Measurements from ENCODE around the gene ATXN10.

The ATXN10 gene

GRCh38 chr22:45888221-45889092 lies 216.8 kb downstream of the ATXN10 start:
- Histone ChIP-seq H3K9ac (ENCODE audit: low read length) (no peak overlapping the region), H4K91ac (ENCODE audit: low read length) (no peak overlapping the region), H3K27me3 (ENCODE audit: control insufficient read depth in 1 of 2, insufficient read depth in 1 of 2, low read length in 2 of 2) (peaks cover 0 to 76% of the 10 kb centered on the region in 2 experiments), H4K8ac (ENCODE audit: low read length) (no peak overlapping the region), H3K4ac (ENCODE audit: low read depth in 1 of 2, low read length in 2 of 2) (no peak overlapping the region), H2BK120ac (ENCODE audit: low read depth, low read length) (no peak overlapping the region), H3K23ac (ENCODE audit: low read length in 2 of 2) (no peak overlapping the region), H3K14ac (ENCODE audit: low read length in 2 of 2) (no peak overlapping the region), H3K36me3 (ENCODE audit: control insufficient read depth in 1 of 2, insufficient read depth in 2 of 2, low read depth in 1 of 2, low read length in 2 of 2) (no peaks in the 10 kb centered on the region), H3K27ac (ENCODE audit: low read length, poor library complexity, severe bottlenecking) (no peak overlapping the region), H3K18ac (ENCODE audit: low read depth in 1 of 2, low read length in 2 of 2) (no peak overlapping the region), H2BK12ac (ENCODE audit: low read length in 2 of 2) (no peak overlapping the region), H3K79me1 (replicated peaks; ENCODE audit: low read length, poor library complexity, severe bottlenecking) (no peaks in the 10 kb centered on the region), H3K9me3 (ENCODE audit: control insufficient read depth, low read length) (no peaks in the 10 kb centered on the region), H3K4me2 (ENCODE audit: low read length, poor library complexity, severe bottlenecking) (no peak overlapping the region), H2AK5ac (ENCODE audit: low read length, severe bottlenecking) (no peak overlapping the region), H2AFZ (ENCODE audit: low read depth, low read length) (no peak overlapping the region), H3K4me3 (ENCODE audit: insufficient read depth in 1 of 2, low read depth in 1 of 2, low read length in 2 of 2) (no peak overlapping the region), H2BK15ac (ENCODE audit: low read depth, poor library complexity, severe bottlenecking) (no peak overlapping the region), H2BK5ac (ENCODE audit: low read depth, low read length, poor library complexity, severe bottlenecking) (no peak overlapping the region), H3K4me1 (ENCODE audit: control insufficient read depth, insufficient read depth, low read depth, low read length) (peaks cover 2% of the 10 kb centered on the region)
- DNase-seq = no peak
- 92% methylated on average over 27 of the region's 27 CpGs for WGBS

- H3K4me1 ChIP-seq (ENCODE audit: control insufficient read depth, insufficient read depth, low read depth, low read length) = peaks cover 2% of the 10 kb centered on the region
- DNase-seq = no peak
- WGBS = 85% methylated on average over 10 of the region's 10 CpGs
Measured at GRCh38 chr22:45889093-45889538, 217.5 kb downstream of the ATXN10 start.

GRCh38 chr22:45889539-45890350 lies 218.1 kb downstream of the ATXN10 start:
- Histone ChIP-seq H3K79me1 (replicated peaks; ENCODE audit: low read length, poor library complexity, severe bottlenecking) (no peaks in the 10 kb centered on the region), H2AK5ac (ENCODE audit: low read length, severe bottlenecking) (no peak overlapping the region), H3K27ac (ENCODE audit: low read length, poor library complexity, severe bottlenecking) (no peak overlapping the region), H3K9ac (ENCODE audit: low read length) (peak overlapping the region; percentile 54), H3K27me3 (ENCODE audit: control insufficient read depth in 1 of 2, insufficient read depth in 1 of 2, low read length in 2 of 2) (peaks cover 0 to 76% of the 10 kb centered on the region in 2 experiments), H3K36me3 (ENCODE audit: control insufficient read depth in 1 of 2, insufficient read depth in 2 of 2, low read depth in 1 of 2, low read length in 2 of 2) (no peaks in the 10 kb centered on the region), H3K18ac (ENCODE audit: low read depth in 1 of 2, low read length in 2 of 2) (no peak overlapping the region), H3K23ac (ENCODE audit: low read length in 2 of 2) (no peak overlapping the region), H2BK5ac (ENCODE audit: low read depth, low read length, poor library complexity, severe bottlenecking) (no peak overlapping the region), H3K14ac (ENCODE audit: low read length in 2 of 2) (no peak overlapping the region), H2BK120ac (ENCODE audit: low read depth, low read length) (no peak overlapping the region), H2BK15ac (ENCODE audit: low read depth, poor library complexity, severe bottlenecking) (no peak overlapping the region), H3K4ac (ENCODE audit: low read depth in 1 of 2, low read length in 2 of 2) (no peak overlapping the region), H3K4me2 (ENCODE audit: low read length, poor library complexity, severe bottlenecking) (no peak overlapping the region), H2BK12ac (ENCODE audit: low read length in 2 of 2) (no peak overlapping the region), H3K4me1 (ENCODE audit: control insufficient read depth, insufficient read depth, low read depth, low read length) (peaks cover 2% of the 10 kb centered on the region), H4K91ac (ENCODE audit: low read length) (no peak overlapping the region), H3K9me3 (ENCODE audit: control insufficient read depth, low read length) (no peaks in the 10 kb centered on the region), H2AFZ (ENCODE audit: low read depth, low read length) (no peak overlapping the region), H4K8ac (ENCODE audit: low read length) (no peak overlapping the region), H3K4me3 (ENCODE audit: insufficient read depth in 1 of 2, low read depth in 1 of 2, low read length in 2 of 2) (no peak overlapping the region)
- no peak for DNase-seq
- WGBS = 90% methylated on average over 55 of the region's 56 CpGs

More at GRCh38 chr22:45889093-45889538, 217.5 kb downstream of the ATXN10 start:
- Histone ChIP-seq H3K79me1 (replicated peaks; ENCODE audit: low read length, poor library complexity, severe bottlenecking) (no peaks in the 10 kb centered on the region), H3K36me3 (ENCODE audit: control insufficient read depth in 1 of 2, insufficient read depth in 2 of 2, low read depth in 1 of 2, low read length in 2 of 2) (no peaks in the 10 kb centered on the region), H3K4me3 (ENCODE audit: insufficient read depth in 1 of 2, low read depth in 1 of 2, low read length in 2 of 2) (no peak overlapping the region), H2BK15ac (ENCODE audit: low read depth, poor library complexity, severe bottlenecking) (no peak overlapping the region), H4K8ac (ENCODE audit: low read length) (no peak overlapping the region), H3K14ac (ENCODE audit: low read length in 2 of 2) (no peak overlapping the region), H2BK5ac (ENCODE audit: low read depth, low read length, poor library complexity, severe bottlenecking) (no peak overlapping the region), H3K23ac (ENCODE audit: low read length in 2 of 2) (no peak overlapping the region), H2AK5ac (ENCODE audit: low read length, severe bottlenecking) (no peak overlapping the region), H2AFZ (ENCODE audit: low read depth, low read length) (no peak overlapping the region), H3K9ac (ENCODE audit: low read length) (peak overlapping the region; percentile 54), H2BK120ac (ENCODE audit: low read depth, low read length) (no peak overlapping the region), H4K91ac (ENCODE audit: low read length) (no peak overlapping the region), H3K4me2 (ENCODE audit: low read length, poor library complexity, severe bottlenecking) (no peak overlapping the region), H2BK12ac (ENCODE audit: low read length in 2 of 2) (no peak overlapping the region), H3K27me3 (ENCODE audit: control insufficient read depth in 1 of 2, insufficient read depth in 1 of 2, low read length in 2 of 2) (peaks cover 0 to 75% of the 10 kb centered on the region in 2 experiments), H3K4ac (ENCODE audit: low read depth in 1 of 2, low read length in 2 of 2) (no peak overlapping the region), H3K18ac (ENCODE audit: low read depth in 1 of 2, low read length in 2 of 2) (no peak overlapping the region), H3K9me3 (ENCODE audit: control insufficient read depth, low read length) (no peaks in the 10 kb centered on the region), H3K27ac (ENCODE audit: low read length, poor library complexity, severe bottlenecking) (no peak overlapping the region)

- no peak overlapping the region for H2BK120ac ChIP-seq (ENCODE audit: low read depth, low read length)
- no peak overlapping the region for H2AFZ ChIP-seq (ENCODE audit: low read depth, low read length)
- H3K4me1 ChIP-seq (ENCODE audit: control insufficient read depth, insufficient read depth, low read depth, low read length) = peaks cover 2% of the 10 kb centered on the region
- WGBS = 98% methylated on average over 21 of the region's 26 CpGs
- no peak overlapping the region for H2AK5ac ChIP-seq (ENCODE audit: low read length, severe bottlenecking)
- no peaks in the 10 kb centered on the region for H3K9me3 ChIP-seq (ENCODE audit: control insufficient read depth, low read length)
- H3K4me2 ChIP-seq (ENCODE audit: low read length, poor library complexity, severe bottlenecking) = no peak overlapping the region
- H4K8ac ChIP-seq (ENCODE audit: low read length) = no peak overlapping the region
- H3K27me3 ChIP-seq (ENCODE audit: control insufficient read depth in 1 of 2, insufficient read depth in 1 of 2, low read length in 2 of 2) = peaks cover 0 to 73% of the 10 kb centered on the region in 2 experiments
- no peak overlapping the region for H4K91ac ChIP-seq (ENCODE audit: low read length)
- H3K18ac ChIP-seq (ENCODE audit: low read depth in 1 of 2, low read length in 2 of 2) = no peak overlapping the region
- H3K9ac ChIP-seq (ENCODE audit: low read length) = no peak overlapping the region
- H3K27ac ChIP-seq (ENCODE audit: low read length, poor library complexity, severe bottlenecking) = no peak overlapping the region
- no peak overlapping the region for H3K14ac ChIP-seq (ENCODE audit: low read length in 2 of 2)
- H3K4me3 ChIP-seq (ENCODE audit: insufficient read depth in 1 of 2, low read depth in 1 of 2, low read length in 2 of 2) = no peak overlapping the region
- DNase-seq = no peak
- no peak overlapping the region for H3K23ac ChIP-seq (ENCODE audit: low read length in 2 of 2)
- H2BK5ac ChIP-seq (ENCODE audit: low read depth, low read length, poor library complexity, severe bottlenecking) = no peak overlapping the region
- no peaks in the 10 kb centered on the region for H3K79me1 ChIP-seq (replicated peaks; ENCODE audit: low read length, poor library complexity, severe bottlenecking)
- H3K4ac ChIP-seq (ENCODE audit: low read depth in 1 of 2, low read length in 2 of 2) = no peak overlapping the region
- no peaks in the 10 kb centered on the region for H3K36me3 ChIP-seq (ENCODE audit: control insufficient read depth in 1 of 2, insufficient read depth in 2 of 2, low read depth in 1 of 2, low read length in 2 of 2)
- no peak overlapping the region for H2BK12ac ChIP-seq (ENCODE audit: low read length in 2 of 2)
- H2BK15ac ChIP-seq (ENCODE audit: low read depth, poor library complexity, severe bottlenecking) = no peak overlapping the region
Measured at GRCh38 chr22:45890351-45890635, 218.7 kb downstream of the ATXN10 start.
